ENCODE measurements around the gene FN3KRP. TPM values are rescaled to one million over a fixed set of nuclear protein-coding genes. Genes with fewer than 3 reads are reported as not detected.

Gene FN3KRP
- total and polyA plus RNA-seq, 10 of the 15 experiments (the other 5 are each of a cell fraction or from before 2014, with no cell fraction given), result 1.8 to 50.5 (median 26.5) TPM

GRCh38 chr17:82775001-82775823 is 58.7 kb downstream of the FN3KRP start (continued):
- TF ChIP-seq EED (IDR thresholded peaks at IDR 0.05; ENCODE audit: low read depth), result 0 out of 2 replicates have a peak, but pooled peaks have one; percentile 46
- TF ChIP-seq SKIL (IDR thresholded peaks at IDR 0.05; ENCODE audit: low read depth, poor library complexity, severe bottlenecking), result no peak
- TF ChIP-seq NR2C2 (IDR thresholded peaks at IDR 0.05; ENCODE audit: borderline replicate concordance, control insufficient read depth, insufficient read length, low read depth), result no peak
- no peak for TF ChIP-seq POU2F2 (IDR thresholded peaks at IDR 0.05; ENCODE audit: borderline replicate concordance, low read depth, low read length)
- TF ChIP-seq ZBTB40 (IDR thresholded peaks at IDR 0.05; ENCODE audit: borderline replicate concordance), result no peak
- TF ChIP-seq PKNOX1 (IDR thresholded peaks at IDR 0.05), result no peak
- TF ChIP-seq IKZF1 (conservative IDR thresholded peaks at IDR 0.05), result peak; percentile 44
- TF ChIP-seq BCL3 (IDR thresholded peaks at IDR 0.05; ENCODE audit: borderline replicate concordance, insufficient read depth, low read depth, low read length, poor library complexity, severe bottlenecking), result no peak
- TF ChIP-seq YY1 (IDR thresholded peaks at IDR 0.05; ENCODE audit: low read depth, low read length), result peak; percentile 51; the same call in 1 of the 2 replicates
- TF ChIP-seq SMAD5 (IDR thresholded peaks at IDR 0.05; ENCODE audit: low read depth), result no peak

All from GM12878 (cell line).